CD8-positive, alpha-beta memory T cell (primary cell): ENCODE measurements around the gene SCNM1. TPM values are rescaled to one million over a fixed set of nuclear protein-coding genes. Genes with fewer than 3 reads are reported as not detected.

Source experiments
- CTCF ChIA-PET: fragments of 350-600 bp; sonication (Branson Sonifier 250); formaldehyde crosslinking; loops from one replicate; lab custom pipeline; 2021; ENCODE audit warnings: antibody characterized with exemption; lab: Charles Lee
- POLR2A ChIA-PET: fragments of 350-600 bp; sonication (Branson Sonifier 250); formaldehyde crosslinking; loops from one replicate; lab custom pipeline; 2021; ENCODE audit warnings: antibody characterized with exemption; lab: Charles Lee
- DNase-seq, 5 donors: peaks; one replicate each; pipeline versions ENCODE4 v3.0.0 to v3.0.0-alpha.2; 2020 to 2022; ENCODE audit warnings: mixed read lengths in 1 of 5
- H3K27ac ChIP-seq: one replicate; pipeline ENCODE4 v1.7.0; 2013; ENCODE audit warnings: low read depth, mild to moderate bottlenecking, low read length, moderate library complexity
- H3K27me3 ChIP-seq: 2 replicates; pipeline ENCODE4 v1.7.0; 2013; ENCODE audit warnings: low read length, mild to moderate bottlenecking; ENCODE audit not compliant: insufficient read depth, poor library complexity, severe bottlenecking
- H3K36me3 ChIP-seq: 2 replicates; pipeline ENCODE4 v1.7.0; 2013; ENCODE audit warnings: mild to moderate bottlenecking, low read length, moderate library complexity; ENCODE audit not compliant: insufficient read depth
- H3K4me1 ChIP-seq: 2 replicates; pipeline ENCODE4 v1.7.0; 2013; ENCODE audit warnings: mild to moderate bottlenecking, low read length, moderate library complexity; ENCODE audit not compliant: insufficient read depth
- H3K4me3 ChIP-seq: 2 replicates; pipeline ENCODE4 v1.7.0; 2013; ENCODE audit warnings: mild to moderate bottlenecking, low read length
- H3K9me3 ChIP-seq: 2 replicates; pipeline ENCODE4 v1.7.0; 2013; ENCODE audit warnings: mild to moderate bottlenecking, low read length
- H3K27ac Mint-ChIP-seq, 8 donors: one replicate each; pipeline ENCODE4 v1.8.0; 2020 to 2021; ENCODE audit warnings: mixed read lengths in 8 of 8, mild to moderate bottlenecking in 6 of 8, inconsistent platforms in 3 of 8, moderate library complexity in 3 of 8
- H3K27me3 Mint-ChIP-seq, 2 donors: one replicate each; pipeline ENCODE4 v1.8.0; 2020 to 2021; ENCODE audit warnings: mixed read lengths in 2 of 2, mild to moderate bottlenecking in 1 of 2, moderate library complexity in 1 of 2
- H3K36me3 Mint-ChIP-seq, 3 donors: one replicate each; pipeline ENCODE4 v1.8.0; 2020 to 2021; ENCODE audit warnings: mixed read lengths in 3 of 3, inconsistent platforms in 1 of 3, mild to moderate bottlenecking in 1 of 3
- H3K4me1 Mint-ChIP-seq, 3 donors: one replicate each; pipeline ENCODE4 v1.8.0; 2020 to 2021; ENCODE audit warnings: mixed read lengths in 3 of 3, inconsistent platforms in 1 of 3, mild to moderate bottlenecking in 1 of 3
- H3K4me3 Mint-ChIP-seq, 7 donors: one replicate each; pipeline ENCODE4 v1.8.0; 2020 to 2021; ENCODE audit warnings: mixed read lengths in 7 of 7, mild to moderate bottlenecking in 6 of 7, moderate library complexity in 4 of 7, inconsistent platforms in 2 of 7
- H3K9me3 Mint-ChIP-seq, 5 donors: one replicate each; pipeline ENCODE4 v1.8.0; 2020 to 2022; ENCODE audit warnings: mixed read lengths in 5 of 5, mild to moderate bottlenecking in 3 of 5, moderate library complexity in 2 of 5, inconsistent platforms in 1 of 5
- polyA plus RNA-seq: library from polyadenylated mRNA; unstranded; fragments of 300-500 nt; fragmentation: Illumina TruSeq; gene quantifications from one replicate; pipeline ENCODE4 v1.2.3, GENCODE V29; 2021
- total RNA-seq, 2 experiments: library from RNA; stranded (reverse); gene quantifications; one replicate each; pipeline ENCODE4 v1.2.3, GENCODE V29; 2021

The SCNM1 gene
- total RNA-seq (10 to 100 TPM; 86.3 to 90.9 TPM), polyA plus RNA-seq (58.4 TPM)

GRCh38 chr1:151165738-151166504 lies at the start of gene SCNM1, which contains the start of gene LYSMD1:
TSS of gene SCNM1 (plus strand) at chr1:151166144. CDS start at chr1:151166153, 9 bp downstream.
TSS of gene LYSMD1 (minus strand) at chr1:151165902. CDS start at chr1:151165258, 644 bp downstream.
- H3K36me3 ChIP-seq, result peaks cover 9% of the 10 kb centered on the region
- ChIA-PET CTCF (interaction anchor here (0.8 to 3.2 kb wide), 2 partner anchors 10 to 113 kb away, joined by 3 to 17 read pairs; partner anchors contain the start of gene TNFAIP8L2), POLR2A (interaction anchor here (0.6 to 2.4 kb wide), 4 partner anchors 9 to 110 kb away, joined by 3 to 8 read pairs (median 4); partner anchors contain the start of genes TNFAIP8L2 and VPS72)
- H3K4me1 Mint-ChIP-seq, result peaks cover 39 to 64% (median 46%) of the 10 kb centered on the region in 3 donors
- H3K4me3 ChIP-seq, result peak within 1 kb of the TSS; percentile 94
- H3K27me3 Mint-ChIP-seq, result peaks cover 0 to 3% of the 10 kb centered on the region in 2 donors
- peak within 1 kb of the TSS; percentile 92 to 99 (median 95) for H3K4me3 Mint-ChIP-seq
- peaks cover 36% of the 10 kb centered on the region for H3K4me1 ChIP-seq
- H3K36me3 Mint-ChIP-seq, result peaks cover 0 to 63% (median 6%) of the 10 kb centered on the region in 3 donors
- H3K9me3 ChIP-seq, result no peaks in the 10 kb centered on the region
- peak; percentile 94 to 98 (median 97) for DNase-seq
- peak within 1 kb of the TSS; percentile 91 to 99 (median 95) for H3K27ac Mint-ChIP-seq
- no peaks in the 10 kb centered on the region for H3K27me3 ChIP-seq
- peaks cover 0 to 2% (median 0%) of the 10 kb centered on the region in 5 donors for H3K9me3 Mint-ChIP-seq
- peak within 1 kb of the TSS; percentile 78 for H3K27ac ChIP-seq

GRCh38 chr1:151124763-151125403 lies 41.1 kb upstream of the SCNM1 start:
- ChIA-PET POLR2A (interaction anchor here (0.6 kb wide), 1 partner anchor 369 kb away, joined by 3 read pairs; no protein-coding TSS in a partner anchor), CTCF (interaction anchor here (1.1 kb wide), 1 partner anchor 30 kb away, joined by 3 read pairs; no protein-coding TSS in a partner anchor)
- Mint-ChIP-seq H3K27ac (peak overlapping the region in 6 of 8 donors; percentile 55 to 91 (median 82)), H3K4me3 (peak overlapping the region in 4 of 7 donors; percentile 26 to 42 (median 35)), H3K4me1 (peaks cover 0 to 9% (median 8%) of the 10 kb centered on the region in 3 donors), H3K9me3 (no peaks in the 10 kb centered on the region), H3K36me3 (peaks cover 7 to 39% (median 9%) of the 10 kb centered on the region in 3 donors), H3K27me3 (no peaks in the 10 kb centered on the region)
- H3K9me3 ChIP-seq, result no peaks in the 10 kb centered on the region
- H3K4me3 ChIP-seq, result no peak overlapping the region
- DNase-seq, result no peak
- H3K36me3 ChIP-seq, result no peaks in the 10 kb centered on the region
- H3K4me1 ChIP-seq, result no peaks in the 10 kb centered on the region
- H3K27ac ChIP-seq, result no peak overlapping the region
- H3K27me3 ChIP-seq, result no peaks in the 10 kb centered on the region

GRCh38 chr1:151128800-151129199 lies 37.1 kb upstream of the SCNM1 start:
- Histone ChIP-seq H3K27ac (no peak overlapping the region), H3K9me3 (no peaks in the 10 kb centered on the region), H3K27me3 (no peaks in the 10 kb centered on the region), H3K36me3 (no peaks in the 10 kb centered on the region), H3K4me3 (no peak overlapping the region), H3K4me1 (peaks cover 11% of the 10 kb centered on the region)
- POLR2A ChIA-PET, result interaction anchor here (0.6 kb wide), 1 partner anchor 13 kb away, joined by 3 read pairs; no protein-coding TSS in a partner anchor
- CTCF ChIA-PET, result interaction anchor here (1.2 kb wide), 1 partner anchor 29 kb away, joined by 5 read pairs; no protein-coding TSS in a partner anchor
- Mint-ChIP-seq H3K4me1 (peaks cover 11 to 21% (median 18%) of the 10 kb centered on the region in 3 donors), H3K36me3 (peaks cover 0 to 12% (median 2%) of the 10 kb centered on the region in 3 donors), H3K4me3 (no peak overlapping the region), H3K27me3 (peaks cover 6 to 13% of the 10 kb centered on the region in 2 donors), H3K9me3 (no peaks in the 10 kb centered on the region), H3K27ac (no peak overlapping the region)
- no peak for DNase-seq

GRCh38 chr1:151130987-151131586 lies 34.9 kb upstream of the SCNM1 start:
- peak; percentile 33 to 89 (median 61) for DNase-seq
- no peaks in the 10 kb centered on the region for H3K9me3 Mint-ChIP-seq
- H3K4me3 Mint-ChIP-seq, result peak overlapping the region; percentile 18 to 82 (median 67)
- H3K27ac ChIP-seq, result no peak overlapping the region
- H3K27ac Mint-ChIP-seq, result peak overlapping the region in 2 of 8 donors; percentile 42 to 46
- H3K36me3 Mint-ChIP-seq, result peaks cover 0 to 2% (median 2%) of the 10 kb centered on the region in 3 donors
- ChIA-PET POLR2A (interaction anchor here (0.9 to 1.2 kb wide), 3 partner anchors 26 to 71 kb away, joined by 3 to 7 read pairs (median 3); partner anchors contain the start of genes CDC42SE1, GABPB2, MLLT11 and TNFAIP8L2), CTCF (interaction anchor here (1.2 to 1.5 kb wide), 3 partner anchors 10 to 32 kb away, joined by 3 to 8 read pairs (median 5); partner anchors contain the start of gene TNFAIP8L2)
- peaks cover 9 to 12% (median 11%) of the 10 kb centered on the region in 3 donors for H3K4me1 Mint-ChIP-seq
- no peaks in the 10 kb centered on the region for H3K27me3 ChIP-seq
- H3K4me3 ChIP-seq, result peak overlapping the region; percentile 55
- no peaks in the 10 kb centered on the region for H3K36me3 ChIP-seq
- H3K4me1 ChIP-seq, result peaks cover 11% of the 10 kb centered on the region
- no peaks in the 10 kb centered on the region for H3K9me3 ChIP-seq
- H3K27me3 Mint-ChIP-seq, result peaks cover 8 to 13% of the 10 kb centered on the region in 2 donors

- peaks cover 11% of the 10 kb centered on the region for H3K4me1 ChIP-seq
- Mint-ChIP-seq H3K27ac (peak overlapping the region in 1 of 8 donors; percentile 42), H3K4me3 (peak overlapping the region; percentile 27 to 82 (median 67)), H3K36me3 (peaks cover 0 to 5% (median 2%) of the 10 kb centered on the region in 3 donors), H3K27me3 (peaks cover 8 to 13% of the 10 kb centered on the region in 2 donors), H3K4me1 (peaks cover 9 to 12% (median 11%) of the 10 kb centered on the region in 3 donors), H3K9me3 (no peaks in the 10 kb centered on the region)
- no peaks in the 10 kb centered on the region for H3K9me3 ChIP-seq
- CTCF ChIA-PET, result interaction anchor here (1.0 to 1.5 kb wide), 4 partner anchors 9 to 107 kb away, joined by 3 to 8 read pairs (median 4); partner anchors contain the start of gene TNFAIP8L2
- POLR2A ChIA-PET, result interaction anchor here (0.9 to 1.2 kb wide), 3 partner anchors 25 to 72 kb away, joined by 3 to 7 read pairs (median 3); partner anchors contain the start of genes CDC42SE1, GABPB2, MLLT11 and TNFAIP8L2
- peak overlapping the region; percentile 55 for H3K4me3 ChIP-seq
- no peak for DNase-seq
- no peak overlapping the region for H3K27ac ChIP-seq
- H3K36me3 ChIP-seq, result no peaks in the 10 kb centered on the region
- no peaks in the 10 kb centered on the region for H3K27me3 ChIP-seq
Observed at GRCh38 chr1:151131701-151132334, 34.1 kb upstream of the SCNM1 start.

- H3K4me3 ChIP-seq, result no peak overlapping the region
- no peaks in the 10 kb centered on the region for H3K27me3 ChIP-seq
- no peak overlapping the region for H3K27ac Mint-ChIP-seq
- H3K9me3 Mint-ChIP-seq, result no peaks in the 10 kb centered on the region
- H3K4me1 ChIP-seq, result peaks cover 11% of the 10 kb centered on the region
- peaks cover 8 to 13% of the 10 kb centered on the region in 2 donors for H3K27me3 Mint-ChIP-seq
- H3K9me3 ChIP-seq, result no peaks in the 10 kb centered on the region
- POLR2A ChIA-PET, result interaction anchor here (1.1 kb wide), 1 partner anchor 73 kb away, joined by 3 read pairs; the partner anchor contains the start of genes CDC42SE1 and MLLT11
- CTCF ChIA-PET, result interaction anchor here (1.0 to 1.2 kb wide), 2 partner anchors 33 to 108 kb away, joined by 3 to 5 read pairs; no protein-coding TSS in a partner anchor
- H3K36me3 Mint-ChIP-seq, result peaks cover 0 to 5% (median 2%) of the 10 kb centered on the region in 3 donors
- H3K4me1 Mint-ChIP-seq, result peaks cover 9 to 12% (median 11%) of the 10 kb centered on the region in 3 donors
- H3K36me3 ChIP-seq, result no peaks in the 10 kb centered on the region
- no peak overlapping the region for H3K27ac ChIP-seq
- H3K4me3 Mint-ChIP-seq, result peak overlapping the region in 2 of 7 donors; percentile 27 to 82
- DNase-seq, result no peak
Observed at GRCh38 chr1:151132335-151133017, 33.5 kb upstream of the SCNM1 start.
